Sigmoid colon (tissue), 7 donors: ENCODE results near the gene CDHR2. TPM values are rescaled to one million over a fixed set of nuclear protein-coding genes. Genes with fewer than 3 reads are reported as not detected.

Experiments
- DNase-seq: peaks from one replicate; pipeline ENCODE4 v3.0.0-alpha.2; 2019
- H3K27ac ChIP-seq, 4 donors: fragments of 200-600 bp; sonication (generic); one replicate each; pipeline ENCODE4 v1.5.1; 2016 to 2019; ENCODE audit warnings: mild to moderate bottlenecking in 1 of 4
- H3K27me3 ChIP-seq, 3 donors: fragments of 200-600 bp; sonication (generic); one replicate each; pipeline ENCODE4 v1.5.1; 2019; ENCODE audit warnings: mild to moderate bottlenecking in 1 of 3
- H3K36me3 ChIP-seq, 4 donors: fragments of 200-600 bp; sonication (generic); one replicate each; pipeline ENCODE4 v1.5.1; 2016 to 2019
- H3K4me1 ChIP-seq, 4 donors: fragments of 200-600 bp; sonication (generic); one replicate each; pipeline ENCODE4 v1.5.1; 2017 to 2019
- H3K4me3 ChIP-seq, 4 donors: fragments of 200-600 bp; sonication (generic); one replicate each; pipeline ENCODE4 v1.5.1; 2017 to 2019; ENCODE audit warnings: mild to moderate bottlenecking in 2 of 4, moderate library complexity in 1 of 4
- H3K9me3 ChIP-seq, 4 donors: fragments of 200-600 bp in 3 of 4; sonication (generic) in 3 of 4; one replicate each; pipeline versions ENCODE4 v1.5.1 to v1.6.1; 2013 to 2019
- EP300 ChIP-seq, 4 donors: sonication (generic); formaldehyde crosslinking; IDR thresholded peaks; one replicate each; pipeline ENCODE4 v1.6.1; 2017; ENCODE audit warnings: antibody characterized with exemption in 4 of 4
- POLR2A ChIP-seq, 2 donors: fragments of 450-650 bp; IDR thresholded peaks; one replicate each; pipeline ENCODE4 v1.6.1; 2016; ENCODE audit warnings: antibody characterized with exemption in 2 of 2, mild to moderate bottlenecking in 2 of 2, moderate library complexity in 2 of 2
- POLR2AphosphoS5 ChIP-seq, 4 donors: sonication (generic); formaldehyde crosslinking; IDR thresholded peaks; one replicate each; pipeline ENCODE4 v1.6.1; 2017; ENCODE audit warnings: antibody characterized with exemption in 4 of 4
- WGBS, 2 donors: extraction: QIAGEN DNeasy Blood & Tissue Kit; methylation state at CpG; one replicate each; pipeline ENCODE4 v1.1.7; 2013; 5-methylcytosine and 5-hydroxymethylcytosine counted together
- intact Hi-C: fragments of 100-400 bp; cut with DNase I; formaldehyde crosslinking; loops from one replicate; pipeline ENCODE4 v1.15.1; 2023
- polyA plus RNA-seq, 3 donors: library from polyadenylated mRNA; stranded (reverse); fragments of 200-250 nt; gene quantifications; one replicate each; pipeline ENCODE4 v1.2.3, GENCODE V29; 2013
- total RNA-seq, 4 donors: library from RNA; depleted of rRNA; stranded (reverse); fragments of >200 nt; gene quantifications; one replicate each; pipeline ENCODE4 v1.1.0, GENCODE V29; 2016
- TF ChIP-seq, protein P1 (sequence below), 4 experiments: fragments of 450-650 bp in 3 of 4; fragments of 200-600 bp in 1 of 4; IDR thresholded peaks; one replicate each; pipeline ENCODE4 v1.5.1; 2016 to 2019; ENCODE audit warnings: antibody characterized with exemption in 4 of 4, mild to moderate bottlenecking in 3 of 4, moderate library complexity in 2 of 4
- donor health status: healthy with polysubstance abuse.
- donor health status: Bipolar disorder and iron deficiency.
- donor health status: healthy.

Gene CDHR2
- total and polyA plus RNA-seq, 7 donors = 0.71 to 57.9 (median 9.6) TPM; not detected in 2

DNA sequence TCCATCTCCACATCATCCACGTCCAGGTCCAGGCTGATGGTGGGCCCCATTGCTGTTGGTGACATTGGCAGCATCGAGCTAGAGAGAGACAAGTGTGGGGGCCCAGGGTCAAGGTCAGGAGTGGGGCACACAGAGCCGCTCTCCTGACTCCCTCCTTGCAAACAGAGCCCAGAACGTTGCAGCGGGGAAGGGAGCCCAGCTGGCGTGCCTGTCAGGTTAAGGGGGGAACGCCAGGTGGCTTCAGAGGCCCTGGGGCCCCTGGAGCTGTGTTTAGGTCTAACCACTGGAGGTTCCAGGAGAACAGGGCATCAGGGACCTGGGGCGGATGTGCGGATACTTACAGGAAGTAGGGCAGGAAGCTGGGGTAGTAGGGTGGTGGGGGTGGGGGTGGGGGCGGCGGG is 19.4 kb upstream of the CDHR2 start:
- no peak for DNase-seq
- Histone ChIP-seq H3K4me3 (no peak overlapping the region), H3K27me3 (no peaks in the 10 kb centered on the region), H3K9me3 (no peaks in the 10 kb centered on the region), H3K36me3 (peaks cover 32 to 55% (median 41%) of the 10 kb centered on the region in 4 donors), H3K27ac (peak overlapping the region in 2 of 4 donors; percentile 13 to 97), H3K4me1 (peaks cover 0 to 50% (median 43%) of the 10 kb centered on the region in 4 donors)
- 52 to 83% methylated on average over 11 of the region's 11 CpGs for WGBS, 2 donors
- no peak for TF ChIP-seq POLR2A (IDR thresholded peaks at IDR 0.05)
- TF ChIP-seq EP300 (IDR thresholded peaks at IDR 0.05) = no peak
- no peak for TF ChIP-seq POLR2AphosphoS5 (IDR thresholded peaks at IDR 0.05)
- TF ChIP-seq, protein P1, sequence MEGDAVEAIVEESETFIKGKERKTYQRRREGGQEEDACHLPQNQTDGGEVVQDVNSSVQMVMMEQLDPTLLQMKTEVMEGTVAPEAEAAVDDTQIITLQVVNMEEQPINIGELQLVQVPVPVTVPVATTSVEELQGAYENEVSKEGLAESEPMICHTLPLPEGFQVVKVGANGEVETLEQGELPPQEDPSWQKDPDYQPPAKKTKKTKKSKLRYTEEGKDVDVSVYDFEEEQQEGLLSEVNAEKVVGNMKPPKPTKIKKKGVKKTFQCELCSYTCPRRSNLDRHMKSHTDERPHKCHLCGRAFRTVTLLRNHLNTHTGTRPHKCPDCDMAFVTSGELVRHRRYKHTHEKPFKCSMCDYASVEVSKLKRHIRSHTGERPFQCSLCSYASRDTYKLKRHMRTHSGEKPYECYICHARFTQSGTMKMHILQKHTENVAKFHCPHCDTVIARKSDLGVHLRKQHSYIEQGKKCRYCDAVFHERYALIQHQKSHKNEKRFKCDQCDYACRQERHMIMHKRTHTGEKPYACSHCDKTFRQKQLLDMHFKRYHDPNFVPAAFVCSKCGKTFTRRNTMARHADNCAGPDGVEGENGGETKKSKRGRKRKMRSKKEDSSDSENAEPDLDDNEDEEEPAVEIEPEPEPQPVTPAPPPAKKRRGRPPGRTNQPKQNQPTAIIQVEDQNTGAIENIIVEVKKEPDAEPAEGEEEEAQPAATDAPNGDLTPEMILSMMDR (IDR thresholded peaks at IDR 0.05) = no peak
- intact Hi-C loops = loop anchor here (10.0 kb wide), 2 partner anchors 145 to 495 kb away; partner anchors contain the start of genes HIGD2A, NOP16 and ZNF346

DNA sequence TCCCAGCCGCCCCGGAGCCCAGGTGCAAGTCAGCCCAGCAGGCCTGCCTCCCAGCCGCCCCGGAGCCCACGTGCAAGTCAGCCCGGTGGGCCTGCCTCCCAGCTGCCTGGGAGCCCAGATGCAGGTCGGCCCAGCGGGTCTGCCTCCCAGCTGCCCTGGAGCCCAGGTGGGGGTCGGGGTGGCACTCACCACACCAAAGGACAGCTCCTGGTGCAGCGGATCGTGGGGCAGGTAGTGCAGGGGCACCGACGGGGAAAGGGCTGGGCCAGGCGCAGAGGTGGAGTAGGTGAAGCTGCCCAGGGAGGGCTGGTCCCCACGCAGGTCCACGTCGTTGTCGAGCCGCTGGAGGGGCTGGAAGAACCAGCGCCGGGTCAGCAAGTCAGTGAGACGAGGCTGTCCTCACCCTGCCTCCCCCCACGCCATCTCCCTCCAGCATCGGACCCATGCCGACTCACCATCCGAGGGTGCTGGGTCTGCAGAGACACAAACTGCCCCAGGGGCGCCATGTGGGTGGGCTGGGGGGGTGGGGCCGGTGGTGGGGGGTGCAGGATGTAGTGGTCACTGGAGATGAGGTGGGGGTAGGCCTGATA is 18.7 kb upstream of the CDHR2 start:
- no peaks in the 10 kb centered on the region for H3K9me3 ChIP-seq
- WGBS, 2 donors = 68 to 82% methylated on average over 28 of the region's 28 CpGs
- H3K4me1 ChIP-seq = peaks cover 0 to 57% (median 51%) of the 10 kb centered on the region in 4 donors
- peak overlapping the region in 3 of 4 donors; percentile 72 to 97 (median 78) for H3K27ac ChIP-seq
- H3K36me3 ChIP-seq = peaks cover 32 to 55% (median 41%) of the 10 kb centered on the region in 4 donors
- no peak overlapping the region for H3K4me3 ChIP-seq
- TF ChIP-seq EP300 (IDR thresholded peaks at IDR 0.05) (no peak), POLR2A (IDR thresholded peaks at IDR 0.05) (no peak), POLR2AphosphoS5 (IDR thresholded peaks at IDR 0.05) (no peak)
- TF ChIP-seq, protein P1 (IDR thresholded peaks at IDR 0.05) = no peak
- DNase-seq = no peak
- intact Hi-C loops = loop anchor here (10.0 kb wide), 2 partner anchors 146 to 494 kb away; partner anchors contain the start of genes HIGD2A, NOP16 and ZNF346
- H3K27me3 ChIP-seq = no peaks in the 10 kb centered on the region

DNA sequence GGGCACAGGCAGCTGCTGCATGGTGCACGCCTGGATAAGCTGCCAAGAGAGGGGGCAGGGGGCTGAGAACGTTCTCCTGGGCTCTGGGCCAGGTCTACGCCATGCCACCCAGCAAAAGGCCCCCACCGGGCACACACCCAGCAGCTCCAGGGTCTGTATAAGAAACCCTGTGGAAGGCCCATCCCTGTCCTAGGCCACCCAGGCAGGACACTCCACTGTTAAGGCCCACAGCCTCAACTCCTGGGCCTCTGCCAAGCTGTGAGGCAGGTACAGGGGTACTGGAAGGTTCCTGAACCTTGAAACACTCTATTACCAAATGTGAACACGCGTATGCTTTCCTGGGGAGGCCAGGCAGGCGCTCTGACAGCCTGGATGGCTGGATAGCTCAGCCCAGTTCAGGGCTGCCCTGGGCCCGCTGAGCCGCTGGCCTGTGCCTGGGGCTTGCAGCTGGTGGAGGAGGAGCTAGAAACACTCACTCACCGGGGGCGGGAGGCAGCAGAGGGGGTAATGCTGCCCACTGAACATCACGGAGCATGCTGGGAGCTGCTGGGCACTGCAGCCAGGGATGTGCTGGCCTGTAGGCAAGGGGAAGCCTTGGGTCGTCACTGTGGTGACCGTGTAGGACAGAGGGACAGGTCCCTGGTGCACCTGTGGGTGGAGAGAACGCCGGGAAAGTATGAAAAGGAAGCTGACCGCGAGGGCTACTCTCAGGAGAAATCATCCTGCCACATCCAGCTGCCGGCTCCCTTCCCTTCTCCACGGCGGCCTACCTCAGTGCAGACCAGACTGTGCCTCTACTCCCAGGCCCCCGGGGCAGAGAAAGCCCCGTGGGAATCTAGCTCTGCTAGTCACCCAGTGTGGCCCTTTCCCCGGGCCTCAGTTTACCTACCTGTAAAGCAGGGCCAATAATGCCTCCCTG is 17.9 kb upstream of the CDHR2 start:
- H3K4me1 ChIP-seq = peaks cover 0 to 64% (median 58%) of the 10 kb centered on the region in 4 donors
- no peak overlapping the region for H3K4me3 ChIP-seq
- no peaks in the 10 kb centered on the region for H3K27me3 ChIP-seq
- H3K36me3 ChIP-seq = peaks cover 32 to 55% (median 41%) of the 10 kb centered on the region in 4 donors
- H3K27ac ChIP-seq = peak overlapping the region; percentile 29 to 97 (median 75)
- TF ChIP-seq POLR2A (IDR thresholded peaks at IDR 0.05) (no peak), EP300 (IDR thresholded peaks at IDR 0.05) (no peak), POLR2AphosphoS5 (IDR thresholded peaks at IDR 0.05) (no peak)
- TF ChIP-seq, protein P1 (IDR thresholded peaks at IDR 0.05) = no peak
- intact Hi-C loops = loop anchor here (10.0 kb wide), 2 partner anchors 146 to 494 kb away; partner anchors contain the start of genes HIGD2A, NOP16 and ZNF346
- WGBS, 2 donors = 63 to 76% methylated on average over 24 of the region's 24 CpGs
- DNase-seq = peak; percentile 84
- no peaks in the 10 kb centered on the region for H3K9me3 ChIP-seq

DNA sequence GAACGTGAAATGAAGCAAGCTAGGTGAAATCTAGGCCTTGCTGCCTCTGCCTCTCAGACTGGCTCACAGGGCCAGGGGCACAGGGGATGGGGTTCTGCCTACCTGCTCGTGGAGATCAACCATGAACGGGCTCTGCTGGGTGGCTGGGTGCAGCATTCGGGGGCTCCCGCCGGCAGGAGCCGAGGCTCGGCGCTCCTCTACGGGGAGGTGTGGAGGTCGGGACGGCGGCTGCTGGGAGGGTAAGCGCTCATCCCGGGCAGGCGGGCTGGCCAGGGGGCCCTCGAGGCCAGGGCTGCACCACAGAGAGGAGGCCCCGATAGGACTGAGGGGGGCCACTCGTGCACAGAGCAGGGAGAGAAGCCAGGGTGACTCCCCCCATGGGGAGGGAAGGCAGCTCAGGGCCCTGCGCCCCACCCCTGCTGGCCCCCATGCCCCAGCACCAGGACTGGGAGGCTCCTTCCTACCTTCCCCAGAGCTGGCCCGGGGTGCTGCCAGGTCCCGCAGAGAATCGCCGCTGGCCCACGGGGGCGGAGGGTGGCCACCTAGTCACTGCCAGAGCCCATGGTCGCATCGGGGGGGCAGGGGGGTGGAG is 17.1 kb upstream of the CDHR2 start:
- Histone ChIP-seq H3K27me3 (no peaks in the 10 kb centered on the region), H3K4me3 (no peak overlapping the region), H3K27ac (peak overlapping the region; percentile 29 to 97 (median 75)), H3K4me1 (peaks cover 0 to 64% (median 59%) of the 10 kb centered on the region in 4 donors), H3K9me3 (no peaks in the 10 kb centered on the region), H3K36me3 (peaks cover 32 to 48% (median 41%) of the 10 kb centered on the region in 4 donors)
- TF ChIP-seq, protein P1 (IDR thresholded peaks at IDR 0.05) = no peak
- no peak for TF ChIP-seq POLR2AphosphoS5 (IDR thresholded peaks at IDR 0.05)
- TF ChIP-seq EP300 (IDR thresholded peaks at IDR 0.05) = no peak
- no peak for TF ChIP-seq POLR2A (IDR thresholded peaks at IDR 0.05)
- intact Hi-C loops = loop anchor here (10.0 kb wide), 2 partner anchors 147 to 493 kb away; partner anchors contain the start of genes HIGD2A, NOP16 and ZNF346
- no peak for DNase-seq
- WGBS, 2 donors = 86 to 89% methylated on average over 28 of the region's 28 CpGs
